GM12874 (cell line): ENCODE measurements around the gene GCNT1.

Experiments used
- CTCF ChIP-seq: IDR thresholded peaks from 2 replicates; pipeline ENCODE4 v1.5.1; 2011; ENCODE audit warnings: low read depth, mild to moderate bottlenecking, control low read depth, low read length, moderate library complexity; ENCODE audit not compliant: insufficient read depth

The GCNT1 gene

GRCh38 chr9:76478226-76478625, 19.2 kb downstream of the GCNT1 start:
- no peak for TF ChIP-seq CTCF

- TF ChIP-seq CTCF, result no peak
These were observed 27.2 kb downstream of the GCNT1 start for GRCh38 chr9:76486151-76486550.

GRCh38 chr9:76490249-76490990, 31.4 kb downstream of the GCNT1 start:
- no peak for TF ChIP-seq CTCF

GRCh38 chr9:76500061-76500460, 41.1 kb downstream of the GCNT1 start:
- no peak for TF ChIP-seq CTCF

- TF ChIP-seq CTCF, result no peak
These were observed 43.8 kb downstream of the GCNT1 start for GRCh38 chr9:76502746-76503145.

- no peak for TF ChIP-seq CTCF
These were observed 51.1 kb downstream of the GCNT1 start for GRCh38 chr9:76510041-76510440.

- TF ChIP-seq CTCF, result no peak
These were observed 51.5 kb downstream of the GCNT1 start for GRCh38 chr9:76510446-76510845.
